Tibial nerve (tissue), 4 donors: ENCODE results near the gene ATP12A. TPM values are rescaled to one million over a fixed set of nuclear protein-coding genes. Genes with fewer than 3 reads are reported as not detected.

Experiments used
- DNase-seq, 2 donors: peaks; one replicate each; pipeline ENCODE4 v3.0.0-alpha.2; 2019; ENCODE audit warnings: low spot score in 2 of 2
- H3K27ac ChIP-seq, 4 donors: fragments of 200-600 bp; sonication (generic) in 3 of 4; one replicate each; pipeline ENCODE4 v1.5.1; 2017 to 2019; ENCODE audit warnings: mild to moderate bottlenecking in 1 of 4
- H3K27me3 ChIP-seq, 2 donors: fragments of 200-600 bp; sonication (generic) in 1 of 2; one replicate each; pipeline versions ENCODE4 v1.5.1 to v1.6.0; 2017 to 2019
- H3K36me3 ChIP-seq, 3 donors: fragments of 200-600 bp; sonication (generic); one replicate each; pipeline ENCODE4 v1.5.1; 2018 to 2019
- H3K4me1 ChIP-seq, 4 donors: fragments of 200-600 bp; sonication (generic) in 3 of 4; one replicate each; pipeline ENCODE4 v1.5.1; 2017 to 2019
- H3K4me3 ChIP-seq, 4 donors: fragments of 200-600 bp; sonication (generic) in 3 of 4; one replicate each; pipeline ENCODE4 v1.5.1; 2017 to 2019; ENCODE audit warnings: mild to moderate bottlenecking in 1 of 4, moderate library complexity in 1 of 4
- H3K9me3 ChIP-seq, 4 donors: fragments of 200-600 bp; sonication (generic) in 3 of 4; one replicate each; pipeline ENCODE4 v1.5.1; 2017 to 2019
- EP300 ChIP-seq, 2 donors: sonication (generic); formaldehyde crosslinking; IDR thresholded peaks; one replicate each; pipeline ENCODE4 v1.6.1; 2017; ENCODE audit warnings: antibody characterized with exemption in 2 of 2, mild to moderate bottlenecking in 1 of 2
- POLR2A ChIP-seq, 2 donors: fragments of 450-650 bp; IDR thresholded peaks; one replicate each; pipeline ENCODE4 v1.6.1; 2017; ENCODE audit warnings: antibody characterized with exemption in 2 of 2, mild to moderate bottlenecking in 2 of 2, moderate library complexity in 2 of 2
- WGBS, 2 donors: methylation state at CpG; one replicate each; pipeline ENCODE4 v1.1.5; 2018; 5-methylcytosine and 5-hydroxymethylcytosine counted together
- total RNA-seq, 4 donors: library from RNA; depleted of rRNA; stranded (reverse); fragments of >200 nt; gene quantifications; one replicate each; pipeline ENCODE4 v1.1.0, GENCODE V29; 2016
- TF ChIP-seq, protein P1 (sequence below), 5 experiments: fragments of 200-600 bp in 3 of 5; fragments of 450-650 bp in 2 of 5; sonication (generic) in 3 of 5; IDR thresholded peaks; one replicate each; pipeline ENCODE4 v1.5.1; 2016 to 2019; ENCODE audit warnings: antibody characterized with exemption in 5 of 5, mild to moderate bottlenecking in 3 of 5, moderate library complexity in 2 of 5

Gene ATP12A
- total RNA-seq, 4 donors from 2014 or later: not detected

DNA sequence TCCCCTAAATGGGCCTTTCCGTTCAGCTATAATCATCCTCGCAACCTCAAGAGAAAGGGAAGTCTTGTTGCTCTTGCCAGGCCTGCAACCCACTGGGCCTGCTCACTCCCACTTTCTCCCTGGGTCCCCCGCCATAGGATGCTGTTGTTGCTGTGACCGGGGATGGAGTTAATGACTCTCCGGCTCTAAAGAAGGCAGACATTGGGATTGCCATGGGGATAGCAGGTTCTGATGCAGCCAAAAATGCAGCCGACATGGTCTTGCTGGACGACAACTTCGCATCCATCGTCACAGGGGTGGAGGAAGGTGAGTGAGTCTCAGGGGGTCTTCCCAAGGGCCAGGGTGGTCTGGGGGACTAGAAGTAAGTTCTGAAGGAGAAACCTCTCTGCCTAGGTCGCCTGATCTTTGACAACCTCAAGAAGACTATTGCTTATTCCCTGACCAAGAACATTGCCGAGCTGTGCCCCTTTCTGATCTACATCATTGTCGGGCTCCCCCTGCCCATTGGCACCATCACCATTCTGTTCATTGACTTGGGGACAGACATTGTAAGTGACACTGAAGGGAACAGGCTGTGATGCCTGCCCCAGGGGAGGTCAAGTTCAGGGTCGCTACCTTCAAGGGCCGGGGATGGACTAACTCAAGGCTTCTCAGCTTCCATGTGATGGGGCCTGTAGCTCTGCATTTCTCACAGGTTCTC, 26.8 kb downstream of the ATP12A start:
- no peak overlapping the region for H3K4me3 ChIP-seq
- H3K9me3 ChIP-seq: no peaks in the 10 kb centered on the region
- no peaks in the 10 kb centered on the region for H3K4me1 ChIP-seq
- no peaks in the 10 kb centered on the region for H3K27me3 ChIP-seq
- DNase-seq: no peak
- TF ChIP-seq, protein P1, sequence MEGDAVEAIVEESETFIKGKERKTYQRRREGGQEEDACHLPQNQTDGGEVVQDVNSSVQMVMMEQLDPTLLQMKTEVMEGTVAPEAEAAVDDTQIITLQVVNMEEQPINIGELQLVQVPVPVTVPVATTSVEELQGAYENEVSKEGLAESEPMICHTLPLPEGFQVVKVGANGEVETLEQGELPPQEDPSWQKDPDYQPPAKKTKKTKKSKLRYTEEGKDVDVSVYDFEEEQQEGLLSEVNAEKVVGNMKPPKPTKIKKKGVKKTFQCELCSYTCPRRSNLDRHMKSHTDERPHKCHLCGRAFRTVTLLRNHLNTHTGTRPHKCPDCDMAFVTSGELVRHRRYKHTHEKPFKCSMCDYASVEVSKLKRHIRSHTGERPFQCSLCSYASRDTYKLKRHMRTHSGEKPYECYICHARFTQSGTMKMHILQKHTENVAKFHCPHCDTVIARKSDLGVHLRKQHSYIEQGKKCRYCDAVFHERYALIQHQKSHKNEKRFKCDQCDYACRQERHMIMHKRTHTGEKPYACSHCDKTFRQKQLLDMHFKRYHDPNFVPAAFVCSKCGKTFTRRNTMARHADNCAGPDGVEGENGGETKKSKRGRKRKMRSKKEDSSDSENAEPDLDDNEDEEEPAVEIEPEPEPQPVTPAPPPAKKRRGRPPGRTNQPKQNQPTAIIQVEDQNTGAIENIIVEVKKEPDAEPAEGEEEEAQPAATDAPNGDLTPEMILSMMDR (IDR thresholded peaks at IDR 0.05): no peak
- no peak for TF ChIP-seq POLR2A (IDR thresholded peaks at IDR 0.05)
- no peak for TF ChIP-seq EP300 (IDR thresholded peaks at IDR 0.05)
- H3K27ac ChIP-seq: no peak overlapping the region
- no peaks in the 10 kb centered on the region for H3K36me3 ChIP-seq
- WGBS, 2 donors: 86 to 92% methylated on average over 14 of the region's 14 CpGs

DNA sequence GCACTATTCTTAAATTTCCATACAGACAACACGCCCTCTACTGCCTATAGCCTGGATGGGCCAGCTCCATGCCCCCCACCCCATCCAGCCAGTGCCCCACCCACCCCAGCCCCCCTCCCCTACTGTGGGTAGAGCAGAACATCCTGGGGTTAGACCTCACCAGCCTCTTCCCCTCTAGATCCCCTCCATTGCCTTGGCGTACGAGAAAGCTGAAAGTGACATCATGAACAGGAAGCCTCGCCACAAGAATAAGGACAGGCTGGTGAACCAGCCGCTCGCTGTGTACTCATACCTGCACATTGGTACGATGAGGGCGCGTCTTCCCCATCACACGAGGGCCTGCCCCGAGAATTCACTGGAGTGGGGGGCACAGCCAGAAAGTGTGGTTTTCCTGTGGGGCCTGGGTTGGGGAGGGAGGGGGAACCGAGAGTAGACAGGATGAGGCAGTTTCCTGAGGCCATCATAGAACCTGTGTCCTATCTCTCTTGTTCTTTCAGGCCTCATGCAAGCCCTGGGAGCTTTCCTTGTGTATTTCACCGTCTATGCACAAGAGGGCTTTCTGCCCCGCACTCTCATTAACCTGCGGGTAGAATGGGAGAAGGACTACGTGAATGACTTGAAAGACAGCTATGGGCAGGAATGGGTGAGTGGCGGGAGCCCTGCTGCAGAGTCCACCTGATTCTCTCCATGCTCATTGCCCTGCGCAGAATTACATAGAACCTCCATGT, 29.1 kb downstream of the ATP12A start:
- DNase-seq: no peak
- WGBS, 2 donors: 75 to 79% methylated on average over 18 of the region's 18 CpGs
- Histone ChIP-seq H3K36me3 (no peaks in the 10 kb centered on the region), H3K27me3 (no peaks in the 10 kb centered on the region), H3K27ac (no peak overlapping the region), H3K9me3 (no peaks in the 10 kb centered on the region), H3K4me1 (no peaks in the 10 kb centered on the region), H3K4me3 (no peak overlapping the region)
- TF ChIP-seq POLR2A (IDR thresholded peaks at IDR 0.05) (no peak), EP300 (IDR thresholded peaks at IDR 0.05) (no peak)
- TF ChIP-seq, protein P1 (IDR thresholded peaks at IDR 0.05): no peak

DNA sequence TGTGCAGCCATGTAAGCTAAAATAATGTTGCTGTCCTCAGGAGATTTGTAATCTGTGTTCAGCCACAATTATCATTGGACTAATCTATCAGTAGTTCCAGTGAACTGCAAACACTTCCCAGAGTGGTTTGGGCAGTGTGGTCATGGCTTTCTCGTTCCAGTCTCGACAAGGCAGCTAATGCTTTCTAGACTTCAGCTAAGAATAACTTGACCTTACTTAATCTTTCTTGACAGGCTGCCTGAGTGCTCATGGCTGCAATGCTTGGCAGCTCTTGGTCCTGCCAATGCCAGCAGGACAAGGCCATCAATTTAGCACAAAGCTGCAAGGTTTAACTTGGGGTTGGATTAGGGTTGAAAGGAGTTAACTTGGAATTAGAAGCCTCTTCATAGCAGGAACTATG, 32.8 kb downstream of the ATP12A start:
- 23 to 24% methylated on average over 2 of the region's 2 CpGs for WGBS, 2 donors

DNA sequence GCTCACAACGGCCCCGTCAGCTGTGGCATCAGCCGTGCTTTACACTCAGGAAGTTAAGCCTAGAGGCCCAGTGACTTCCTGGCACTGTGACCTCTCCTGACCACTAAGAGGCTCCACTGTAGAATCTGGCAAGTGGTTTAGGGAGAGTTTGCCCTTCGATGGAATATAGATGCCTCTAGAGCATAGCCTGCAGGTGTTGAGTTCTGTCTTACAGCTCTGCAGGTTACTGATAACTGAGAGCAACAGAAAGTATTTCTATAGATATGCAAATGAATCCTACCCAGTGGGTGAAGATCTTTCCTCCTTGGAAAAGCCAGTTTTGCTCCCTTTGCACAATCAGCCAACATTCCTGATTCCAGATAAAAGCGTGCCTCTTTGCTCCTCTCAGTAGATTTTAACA, 35.8 kb downstream of the ATP12A start:
- WGBS, 2 donors: 33 to 47% methylated on average over 5 of the region's 5 CpGs
- Histone ChIP-seq H3K4me3 (no peak overlapping the region), H3K4me1 (no peaks in the 10 kb centered on the region), H3K27ac (no peak overlapping the region), H3K27me3 (no peaks in the 10 kb centered on the region), H3K36me3 (no peaks in the 10 kb centered on the region), H3K9me3 (no peaks in the 10 kb centered on the region)
- TF ChIP-seq, protein P1 (IDR thresholded peaks at IDR 0.05): no peak
- TF ChIP-seq POLR2A (IDR thresholded peaks at IDR 0.05) (no peak), EP300 (IDR thresholded peaks at IDR 0.05) (no peak)
- DNase-seq: no peak

More for the DNA sequence above, 32.8 kb downstream of the ATP12A start:
- H3K27me3 ChIP-seq: no peaks in the 10 kb centered on the region
- no peak overlapping the region for H3K4me3 ChIP-seq
- H3K9me3 ChIP-seq: no peaks in the 10 kb centered on the region
- no peaks in the 10 kb centered on the region for H3K4me1 ChIP-seq
- no peaks in the 10 kb centered on the region for H3K36me3 ChIP-seq
- DNase-seq: no peak
- no peak for TF ChIP-seq POLR2A (IDR thresholded peaks at IDR 0.05)
- no peak for TF ChIP-seq EP300 (IDR thresholded peaks at IDR 0.05)
- TF ChIP-seq, protein P1 (IDR thresholded peaks at IDR 0.05): no peak
- no peak overlapping the region for H3K27ac ChIP-seq

DNA sequence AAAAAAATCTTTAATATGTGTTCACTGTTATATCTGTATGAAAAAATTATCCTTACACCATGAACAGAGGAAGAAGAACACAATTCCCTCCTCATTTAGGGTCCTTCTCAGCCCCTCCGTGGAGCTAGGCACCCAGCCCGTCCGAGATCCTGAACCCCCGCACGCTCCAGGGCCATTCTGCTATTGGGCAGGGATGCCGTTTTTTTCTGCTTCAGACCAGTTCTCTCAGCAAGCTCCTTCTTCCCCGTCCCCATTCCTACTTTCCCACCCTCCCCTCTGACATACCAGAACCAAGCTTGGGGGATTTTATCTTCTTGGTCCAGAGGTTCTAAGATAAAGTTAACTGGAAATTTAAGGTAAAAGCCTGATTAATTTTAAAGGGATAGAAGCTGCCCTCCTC, 36.2 kb downstream of the ATP12A start:
- Histone ChIP-seq H3K27ac (no peak overlapping the region), H3K4me1 (no peaks in the 10 kb centered on the region), H3K36me3 (no peaks in the 10 kb centered on the region), H3K27me3 (no peaks in the 10 kb centered on the region), H3K4me3 (no peak overlapping the region), H3K9me3 (no peaks in the 10 kb centered on the region)
- 36 to 54% methylated on average over 7 of the region's 7 CpGs for WGBS, 2 donors
- DNase-seq: no peak
- TF ChIP-seq EP300 (IDR thresholded peaks at IDR 0.05) (no peak), POLR2A (IDR thresholded peaks at IDR 0.05) (no peak)
- TF ChIP-seq, protein P1 (IDR thresholded peaks at IDR 0.05): no peak
